Measurements from ENCODE around the gene SLC25A22.

GRCh38 chr11:827146-827896 lies 29.2 kb upstream of the SLC25A22 start:
- TF ChIP-seq CTCF (conservative IDR thresholded peaks at IDR 0.05; ENCODE audit: low read length): no peak
- no peak for TF ChIP-seq EZH2phosphoT487 (IDR thresholded peaks at IDR 0.05; ENCODE audit: borderline replicate concordance)

All from Loucy (cell line).